Neural cell (in vitro differentiated cells): ENCODE measurements around the gene SNX27. TPM values are rescaled to one million over a fixed set of nuclear protein-coding genes. Genes with fewer than 3 reads are reported as not detected.

Experiments
- H2AFZ ChIP-seq: fragments of 200-600, 300-800 bp; sonication (generic), shearing (Covaris generic); 2 replicates; pipeline ENCODE4 v1.6.0; 2014; ENCODE audit warnings: low read depth, mild to moderate bottlenecking, antibody characterized with exemption, low read length, moderate library complexity
- H3F3A ChIP-seq: fragments of 200-600 bp; shearing (Covaris generic); 2 replicates; pipeline ENCODE4 v1.6.1; 2016; ENCODE audit warnings: mild to moderate bottlenecking, moderate library complexity, mixed read lengths, antibody characterized with exemption, low read length; ENCODE audit not compliant: insufficient read depth, poor library complexity, severe bottlenecking
- H3K27ac ChIP-seq: fragments of 200-600, 300-800 bp; sonication (generic), shearing (Covaris generic); 2 replicates; pipeline ENCODE4 v1.5.1; 2014; ENCODE audit warnings: mild to moderate bottlenecking, low read length, moderate library complexity
- H3K27me3 ChIP-seq: fragments of 300-800, 200-600 bp; sonication (generic), shearing (Covaris generic); 2 replicates; pipeline ENCODE4 v1.6.0; 2014; ENCODE audit warnings: mild to moderate bottlenecking, low read depth, low read length, moderate library complexity; ENCODE audit not compliant: insufficient read depth
- H3K36me3 ChIP-seq: fragments of 300-800, 200-600 bp; sonication (generic), shearing (Covaris generic); 2 replicates; pipeline ENCODE4 v1.5.1; 2014; ENCODE audit warnings: mild to moderate bottlenecking, antibody characterized with exemption, low read length, moderate library complexity; ENCODE audit not compliant: insufficient read depth
- H3K4me2 ChIP-seq: fragments of 300-800, 200-600 bp; sonication (generic), shearing (Covaris generic); 2 replicates; pipeline ENCODE4 v1.6.0; 2014; ENCODE audit warnings: mild to moderate bottlenecking, low read length
- H3K4me3 ChIP-seq: fragments of 300-800, 200-600 bp; sonication (generic), shearing (Covaris generic); 2 replicates; pipeline ENCODE4 v1.5.1; 2014; ENCODE audit warnings: mild to moderate bottlenecking, low read length, moderate library complexity
- H3K79me2 ChIP-seq: fragments of 200-600 bp; shearing (Covaris generic); replicated peaks from 2 replicates; pipeline ENCODE4 v1.6.0; 2014; ENCODE audit warnings: mild to moderate bottlenecking, low read length, moderate library complexity; ENCODE audit not compliant: insufficient read depth
- H3K9ac ChIP-seq: fragments of 300-800, 200-600 bp; sonication (generic), shearing (Covaris generic); 2 replicates; pipeline ENCODE4 v1.6.1; 2016; ENCODE audit warnings: mild to moderate bottlenecking, low read length, mixed read lengths
- H3K9me2 ChIP-seq: fragments of 200-600 bp; shearing (Covaris generic); 2 replicates; pipeline ENCODE4 v1.6.1; 2016; ENCODE audit warnings: mild to moderate bottlenecking, low read length, mixed read lengths; ENCODE audit not compliant: insufficient read depth
- H3K9me3 ChIP-seq: fragments of 200-600, 300-800 bp; sonication (generic), shearing (Covaris generic); 2 replicates; pipeline ENCODE4 v1.6.1; 2016; ENCODE audit warnings: mild to moderate bottlenecking, mixed run types, low read length, moderate library complexity, mixed read lengths
- H4K20me1 ChIP-seq: fragments of 200-600 bp; shearing (Covaris generic); 2 replicates; pipeline ENCODE4 v1.6.1; 2016; ENCODE audit warnings: mild to moderate bottlenecking, mixed run types; ENCODE audit not compliant: insufficient read depth
- EP300 ChIP-seq: fragments of 450-650 bp; conservative IDR thresholded peaks from 2 replicates; pipeline ENCODE4 v1.6.1; 2014; ENCODE audit warnings: antibody characterized with exemption, mild to moderate bottlenecking, moderate library complexity; ENCODE audit not compliant: poor library complexity, severe bottlenecking
- EZH2 ChIP-seq: fragments of 200-600, 300-800 bp; shearing (Covaris generic), sonication (generic); IDR thresholded peaks from 2 replicates; pipeline ENCODE4 v1.6.1; 2014; ENCODE audit warnings: antibody characterized with exemption, low read length, borderline replicate concordance, mild to moderate bottlenecking; ENCODE audit not compliant: insufficient read depth, poor library complexity, severe bottlenecking
- MXI1 ChIP-seq: fragments of 450-650 bp; conservative IDR thresholded peaks from 2 replicates; pipeline ENCODE4 v1.6.1; 2014; ENCODE audit warnings: antibody characterized with exemption, mild to moderate bottlenecking; ENCODE audit not compliant: poor library complexity, severe bottlenecking
- POLR2AphosphoS5 ChIP-seq: IDR thresholded peaks from 2 replicates; pipeline ENCODE4 v1.6.1; 2012
- RAD21 ChIP-seq: fragments of 450-650 bp; conservative IDR thresholded peaks from 2 replicates; pipeline ENCODE4 v1.6.1; 2014; ENCODE audit warnings: antibody characterized with exemption, mild to moderate bottlenecking, moderate library complexity
- SMC3 ChIP-seq: fragments of 450-650 bp; conservative IDR thresholded peaks from 2 replicates; pipeline ENCODE4 v1.6.1; 2014; ENCODE audit warnings: antibody characterized with exemption, mild to moderate bottlenecking, moderate library complexity; ENCODE audit not compliant: poor library complexity
- TAF1 ChIP-seq: IDR thresholded peaks from 2 replicates; pipeline ENCODE4 v1.6.1; 2012; ENCODE audit warnings: low read depth
- polyA plus RNA-seq: library from polyadenylated mRNA; depleted of rRNA; stranded (reverse); fragments of >200 nt; gene quantifications from 2 replicates; pipeline ENCODE4 v1.2.3, GENCODE V29; 2014
- TF ChIP-seq, protein P1 (sequence below): IDR thresholded peaks from 2 replicates; pipeline ENCODE4 v1.6.1; 2012; ENCODE audit warnings: borderline replicate concordance
- TF ChIP-seq, protein P2 (sequence below): fragments of 450-650 bp; IDR thresholded peaks from 2 replicates; pipeline ENCODE4 v1.5.1; 2014; ENCODE audit warnings: antibody characterized with exemption, mild to moderate bottlenecking, moderate library complexity; ENCODE audit not compliant: poor library complexity, severe bottlenecking

The SNX27 gene
- polyA plus RNA-seq, 1 donor from 2014 or later: 30.2 TPM

- no peak overlapping the region for H2AFZ ChIP-seq
- H4K20me1 ChIP-seq: no peaks in the 10 kb centered on the region
- H3K9me3 ChIP-seq: no peaks in the 10 kb centered on the region
- no peak overlapping the region for H3K9ac ChIP-seq
- H3K36me3 ChIP-seq: no peaks in the 10 kb centered on the region
- no peaks in the 10 kb centered on the region for H3K27me3 ChIP-seq
- no peak overlapping the region for H3K27ac ChIP-seq
- H3F3A ChIP-seq: no peaks in the 10 kb centered on the region
- no peaks in the 10 kb centered on the region for H3K79me2 ChIP-seq
- no peak for TF ChIP-seq SMC3
- no peak for TF ChIP-seq MXI1
- no peak for TF ChIP-seq TAF1
- TF ChIP-seq, protein P1, sequence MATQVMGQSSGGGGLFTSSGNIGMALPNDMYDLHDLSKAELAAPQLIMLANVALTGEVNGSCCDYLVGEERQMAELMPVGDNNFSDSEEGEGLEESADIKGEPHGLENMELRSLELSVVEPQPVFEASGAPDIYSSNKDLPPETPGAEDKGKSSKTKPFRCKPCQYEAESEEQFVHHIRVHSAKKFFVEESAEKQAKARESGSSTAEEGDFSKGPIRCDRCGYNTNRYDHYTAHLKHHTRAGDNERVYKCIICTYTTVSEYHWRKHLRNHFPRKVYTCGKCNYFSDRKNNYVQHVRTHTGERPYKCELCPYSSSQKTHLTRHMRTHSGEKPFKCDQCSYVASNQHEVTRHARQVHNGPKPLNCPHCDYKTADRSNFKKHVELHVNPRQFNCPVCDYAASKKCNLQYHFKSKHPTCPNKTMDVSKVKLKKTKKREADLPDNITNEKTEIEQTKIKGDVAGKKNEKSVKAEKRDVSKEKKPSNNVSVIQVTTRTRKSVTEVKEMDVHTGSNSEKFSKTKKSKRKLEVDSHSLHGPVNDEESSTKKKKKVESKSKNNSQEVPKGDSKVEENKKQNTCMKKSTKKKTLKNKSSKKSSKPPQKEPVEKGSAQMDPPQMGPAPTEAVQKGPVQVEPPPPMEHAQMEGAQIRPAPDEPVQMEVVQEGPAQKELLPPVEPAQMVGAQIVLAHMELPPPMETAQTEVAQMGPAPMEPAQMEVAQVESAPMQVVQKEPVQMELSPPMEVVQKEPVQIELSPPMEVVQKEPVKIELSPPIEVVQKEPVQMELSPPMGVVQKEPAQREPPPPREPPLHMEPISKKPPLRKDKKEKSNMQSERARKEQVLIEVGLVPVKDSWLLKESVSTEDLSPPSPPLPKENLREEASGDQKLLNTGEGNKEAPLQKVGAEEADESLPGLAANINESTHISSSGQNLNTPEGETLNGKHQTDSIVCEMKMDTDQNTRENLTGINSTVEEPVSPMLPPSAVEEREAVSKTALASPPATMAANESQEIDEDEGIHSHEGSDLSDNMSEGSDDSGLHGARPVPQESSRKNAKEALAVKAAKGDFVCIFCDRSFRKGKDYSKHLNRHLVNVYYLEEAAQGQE: no peak
- no peak for TF ChIP-seq POLR2AphosphoS5
- no peak for TF ChIP-seq EZH2
- TF ChIP-seq EP300: no peak
- TF ChIP-seq, protein P2, sequence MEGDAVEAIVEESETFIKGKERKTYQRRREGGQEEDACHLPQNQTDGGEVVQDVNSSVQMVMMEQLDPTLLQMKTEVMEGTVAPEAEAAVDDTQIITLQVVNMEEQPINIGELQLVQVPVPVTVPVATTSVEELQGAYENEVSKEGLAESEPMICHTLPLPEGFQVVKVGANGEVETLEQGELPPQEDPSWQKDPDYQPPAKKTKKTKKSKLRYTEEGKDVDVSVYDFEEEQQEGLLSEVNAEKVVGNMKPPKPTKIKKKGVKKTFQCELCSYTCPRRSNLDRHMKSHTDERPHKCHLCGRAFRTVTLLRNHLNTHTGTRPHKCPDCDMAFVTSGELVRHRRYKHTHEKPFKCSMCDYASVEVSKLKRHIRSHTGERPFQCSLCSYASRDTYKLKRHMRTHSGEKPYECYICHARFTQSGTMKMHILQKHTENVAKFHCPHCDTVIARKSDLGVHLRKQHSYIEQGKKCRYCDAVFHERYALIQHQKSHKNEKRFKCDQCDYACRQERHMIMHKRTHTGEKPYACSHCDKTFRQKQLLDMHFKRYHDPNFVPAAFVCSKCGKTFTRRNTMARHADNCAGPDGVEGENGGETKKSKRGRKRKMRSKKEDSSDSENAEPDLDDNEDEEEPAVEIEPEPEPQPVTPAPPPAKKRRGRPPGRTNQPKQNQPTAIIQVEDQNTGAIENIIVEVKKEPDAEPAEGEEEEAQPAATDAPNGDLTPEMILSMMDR: no peak
- no peak for TF ChIP-seq RAD21
- H3K4me2 ChIP-seq: no peak overlapping the region
- no peak overlapping the region for H3K4me3 ChIP-seq
- H3K9me2 ChIP-seq: no peaks in the 10 kb centered on the region
Measured at GRCh38 chr1:151729157-151729965, 117.5 kb downstream of the SNX27 start.

DNA sequence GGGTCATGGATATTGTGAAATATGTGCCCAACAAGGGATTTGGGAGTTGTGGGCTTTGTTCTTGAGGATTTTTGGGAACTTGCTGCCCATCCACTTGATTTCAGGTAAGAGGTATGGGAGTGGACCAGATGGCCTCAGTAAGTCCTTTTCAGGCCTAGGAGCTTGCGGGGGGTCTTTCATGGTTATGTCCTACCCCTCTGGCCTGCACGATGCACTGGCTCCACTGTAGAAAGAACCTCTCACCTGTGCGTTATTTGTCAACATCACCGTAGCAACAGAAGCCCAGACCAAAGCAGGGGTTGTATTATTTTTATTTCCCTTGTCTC, 118.1 kb downstream of the SNX27 start:
- H3K4me3 ChIP-seq: no peak overlapping the region
- H3K9ac ChIP-seq: no peak overlapping the region
- no peaks in the 10 kb centered on the region for H3F3A ChIP-seq
- H3K9me2 ChIP-seq: no peaks in the 10 kb centered on the region
- H3K27me3 ChIP-seq: no peaks in the 10 kb centered on the region
- H3K27ac ChIP-seq: no peak overlapping the region
- H3K9me3 ChIP-seq: no peaks in the 10 kb centered on the region
- H3K36me3 ChIP-seq: no peaks in the 10 kb centered on the region
- H3K4me2 ChIP-seq: no peak overlapping the region
- H4K20me1 ChIP-seq: no peaks in the 10 kb centered on the region
- TF ChIP-seq, protein P2: no peak
- TF ChIP-seq TAF1 (no peak), EP300 (no peak), MXI1 (no peak), POLR2AphosphoS5 (no peak), RAD21 (no peak), SMC3 (no peak)
- H3K79me2 ChIP-seq: no peaks in the 10 kb centered on the region
- H2AFZ ChIP-seq: no peak overlapping the region
